Measurements from ENCODE around the gene ZNF773. TPM values are rescaled to one million over a fixed set of nuclear protein-coding genes. Genes with fewer than 3 reads are reported as not detected.

ZNF773 gene
- polyA plus RNA-seq, 10 donors: 5.1 to 11.8 (median 7.4) TPM

- no peak for DNase-seq
These were observed 57.9 kb downstream of the ZNF773 start for GRCh38 chr19:57557659-57558058.

Other genes starting within 250 kb of the ZNF773 start
- gene ZNF460, start 219.5 kb upstream of the ZNF773 start, polyA plus RNA-seq (ENCODE audit: insufficient read length in 10 of 10): 1 to 10 TPM; 2.8 to 5.0 (median 3.3) TPM
- 1 to 10 TPM; 4.9 to 7.0 (median 6.1) TPM for gene ZNF543, start 179.5 kb upstream of the ZNF773 start, polyA plus RNA-seq (ENCODE audit: insufficient read length in 10 of 10)
- gene ZNF304, start 148.7 kb upstream of the ZNF773 start, polyA plus RNA-seq (ENCODE audit: insufficient read length in 10 of 10): 10 to 100 TPM in 3 of 10 donors, 1 to 10 TPM in 7; 8.0 to 10.9 (median 9.4) TPM
- 10 to 100 TPM; 11.4 to 19.1 (median 14.1) TPM for gene TRAPPC2B, start 136.4 kb upstream of the ZNF773 start, polyA plus RNA-seq (ENCODE audit: insufficient read length in 10 of 10)
- 1 to 10 TPM; 2.6 to 4.6 (median 3.1) TPM for gene ZNF547, start 136.4 kb upstream of the ZNF773 start, polyA plus RNA-seq (ENCODE audit: insufficient read length in 10 of 10)
- 10 to 100 TPM; 11.2 to 24.8 (median 16.9) TPM for gene ZNF548, start 110.1 kb upstream of the ZNF773 start, polyA plus RNA-seq (ENCODE audit: insufficient read length in 10 of 10)
- gene ZNF17, start 88.8 kb upstream of the ZNF773 start, polyA plus RNA-seq (ENCODE audit: insufficient read length in 10 of 10): 1 to 10 TPM; 5.1 to 9.9 (median 7.8) TPM
- 1 to 10 TPM; 4.1 to 8.5 (median 6.2) TPM for gene ZNF749, start 64.6 kb upstream of the ZNF773 start, polyA plus RNA-seq (ENCODE audit: insufficient read length in 10 of 10)
- 1 to 10 TPM in 8 of 10 donors, under 1 TPM in 2; 0.84 to 3.8 (median 1.5) TPM for gene VN1R1, start 42.8 kb upstream of the ZNF773 start, polyA plus RNA-seq (ENCODE audit: insufficient read length in 10 of 10)
- 10 to 100 TPM in 4 of 10 donors, 1 to 10 TPM in 6; 6.4 to 11.9 (median 9.1) TPM for gene ZNF772, start 22.4 kb upstream of the ZNF773 start, polyA plus RNA-seq (ENCODE audit: insufficient read length in 10 of 10)
- gene ZNF419, start 12.2 kb upstream of the ZNF773 start, polyA plus RNA-seq (ENCODE audit: insufficient read length in 10 of 10): 10 to 100 TPM in 3 of 10 donors, 1 to 10 TPM in 7; 5.9 to 13.2 (median 9.9) TPM
- gene ZNF549, start 27.4 kb downstream of the ZNF773 start, polyA plus RNA-seq (ENCODE audit: insufficient read length in 10 of 10): 1 to 10 TPM; 4.7 to 9.5 (median 7.5) TPM
- gene ZNF550, start 59.9 kb downstream of the ZNF773 start, polyA plus RNA-seq (ENCODE audit: insufficient read length in 10 of 10): 10 to 100 TPM in 6 of 10 donors, 1 to 10 TPM in 4; 8.6 to 14.0 (median 11.1) TPM
- 1 to 10 TPM; 4.3 to 6.1 (median 4.8) TPM for gene ZNF416, start 79.0 kb downstream of the ZNF773 start, polyA plus RNA-seq (ENCODE audit: insufficient read length in 10 of 10)
- 1 to 10 TPM; 4.6 to 8.0 (median 5.6) TPM for gene ZIK1, start 84.2 kb downstream of the ZNF773 start, polyA plus RNA-seq (ENCODE audit: insufficient read length in 10 of 10)
- 1 to 10 TPM; 2.1 to 5.4 (median 3.4) TPM for gene ZNF530, start 99.9 kb downstream of the ZNF773 start, polyA plus RNA-seq (ENCODE audit: insufficient read length in 10 of 10)
- gene ZNF134, start 114.3 kb downstream of the ZNF773 start, polyA plus RNA-seq (ENCODE audit: insufficient read length in 10 of 10): 10 to 100 TPM in 9 of 10 donors, 1 to 10 TPM in 1; 9.5 to 15.1 (median 13.0) TPM
- 10 to 100 TPM; 10.4 to 20.3 (median 15.2) TPM for gene ZNF211, start 133.2 kb downstream of the ZNF773 start, polyA plus RNA-seq (ENCODE audit: insufficient read length in 10 of 10)
- gene ZSCAN4, start 169.0 kb downstream of the ZNF773 start, polyA plus RNA-seq (ENCODE audit: insufficient read length in 10 of 10): under 1 TPM in 2 of 10 donors, not detected in 8; 0.11 TPM
- 1 to 10 TPM; 4.4 to 7.3 (median 6.4) TPM for gene ZNF551, start 182.0 kb downstream of the ZNF773 start, polyA plus RNA-seq (ENCODE audit: insufficient read length in 10 of 10)
- gene ZNF154, start 209.3 kb downstream of the ZNF773 start, polyA plus RNA-seq (ENCODE audit: insufficient read length in 10 of 10): 10 to 100 TPM in 7 of 10 donors, 1 to 10 TPM in 3; 8.0 to 17.6 (median 11.1) TPM
- gene ZNF671, start 227.7 kb downstream of the ZNF773 start, polyA plus RNA-seq (ENCODE audit: insufficient read length in 10 of 10): 10 to 100 TPM in 1 of 10 donors, 1 to 10 TPM in 9; 5.3 to 10.6 (median 8.0) TPM
- 10 to 100 TPM; 10.7 to 19.7 (median 14.9) TPM for gene ZNF776, start 246.9 kb downstream of the ZNF773 start, polyA plus RNA-seq (ENCODE audit: insufficient read length in 10 of 10)